ENCODE data around the gene GRB2.
"Not testable (repeated sequence)": the region's sequence is repeated elsewhere in the genome, so short reads cannot be mapped to it uniquely, and the experiment has no call there.

GRB2 gene

GRCh38 chr17:75348386-75349012 lies 57.0 kb downstream of the GRB2 start:
- no peak for DNase-seq

GRCh38 chr17:75346906-75347305 lies 58.6 kb downstream of the GRB2 start:
- no peak for DNase-seq

DNA sequence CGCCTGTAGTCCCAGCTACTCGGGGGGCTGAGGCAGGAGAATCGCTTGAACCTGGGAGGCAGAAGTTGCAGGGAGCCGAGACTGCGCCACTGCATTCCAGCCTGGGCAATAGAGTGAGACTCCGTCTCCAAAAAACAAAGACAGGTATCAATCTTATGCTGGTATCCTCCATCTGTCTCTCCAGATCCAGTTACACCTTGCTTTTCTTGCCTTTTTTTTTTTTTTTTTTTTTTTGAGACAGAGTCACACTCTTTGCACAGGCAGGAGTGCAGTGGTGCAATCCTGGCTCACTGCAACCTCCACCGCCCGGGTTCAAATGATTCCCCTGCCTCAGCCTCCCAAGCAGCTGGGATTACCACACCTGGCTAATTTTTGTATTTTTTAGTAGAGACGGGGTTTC lies 59.1 kb downstream of the GRB2 start:
- not testable (repeated sequence) for DNase-seq

DNA sequence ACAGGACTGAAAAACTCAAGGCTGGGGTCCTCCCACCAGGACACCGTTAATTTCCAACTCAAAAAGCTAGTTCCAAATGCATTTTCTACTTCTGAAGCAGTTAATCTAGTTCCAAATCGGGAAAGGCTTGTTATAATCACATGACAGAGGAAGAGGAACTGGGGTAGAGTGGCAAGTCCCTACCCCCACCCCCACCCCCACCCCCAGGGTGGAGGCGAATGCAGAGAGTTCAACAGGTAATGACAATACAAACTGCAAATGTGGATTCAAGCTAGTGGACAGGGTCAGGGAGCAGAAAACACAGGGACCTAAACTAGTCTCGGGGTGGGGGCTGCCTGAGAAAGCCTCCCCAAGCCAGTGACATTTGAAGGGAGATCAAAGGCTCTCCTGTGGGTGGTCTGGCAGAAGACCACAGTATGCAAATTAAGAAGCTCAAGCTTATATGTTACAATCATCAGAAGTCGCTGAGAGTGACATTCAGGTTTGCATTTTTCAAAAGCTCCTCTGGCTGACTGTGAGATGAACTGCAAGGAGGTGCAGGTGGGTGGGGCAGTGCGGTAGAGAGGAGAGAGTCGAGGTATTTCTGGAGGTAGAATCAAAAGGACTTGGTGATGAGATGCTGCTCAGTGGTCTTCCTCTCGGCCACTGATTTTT lies 59.8 kb downstream of the GRB2 start:
- no peak for DNase-seq

GRCh38 chr17:75344666-75345065 lies 60.8 kb downstream of the GRB2 start:
- no peak for DNase-seq

DNA sequence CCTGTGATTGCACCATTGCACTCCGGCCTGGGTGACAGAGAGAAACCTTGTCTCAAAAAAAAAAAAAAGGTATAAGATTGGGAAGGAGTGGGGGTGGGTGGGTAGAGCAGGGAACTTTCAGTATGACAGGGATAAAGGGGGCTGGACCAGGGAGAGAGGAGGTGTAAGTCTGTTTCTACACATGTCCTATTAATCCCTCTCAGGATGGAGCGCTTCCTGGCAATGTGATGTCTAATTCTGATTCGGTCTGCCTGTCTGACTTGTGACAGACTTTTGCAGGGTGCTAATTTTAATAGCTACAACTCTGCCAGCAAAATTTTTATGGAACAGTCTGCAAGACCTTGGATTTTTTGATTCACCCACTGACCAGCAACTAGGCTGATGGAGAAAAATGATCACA lies 62.5 kb downstream of the GRB2 start:
- no peak for DNase-seq

GRCh38 chr17:75341784-75342486 lies 63.5 kb downstream of the GRB2 start:
- no peak for DNase-seq

DNA sequence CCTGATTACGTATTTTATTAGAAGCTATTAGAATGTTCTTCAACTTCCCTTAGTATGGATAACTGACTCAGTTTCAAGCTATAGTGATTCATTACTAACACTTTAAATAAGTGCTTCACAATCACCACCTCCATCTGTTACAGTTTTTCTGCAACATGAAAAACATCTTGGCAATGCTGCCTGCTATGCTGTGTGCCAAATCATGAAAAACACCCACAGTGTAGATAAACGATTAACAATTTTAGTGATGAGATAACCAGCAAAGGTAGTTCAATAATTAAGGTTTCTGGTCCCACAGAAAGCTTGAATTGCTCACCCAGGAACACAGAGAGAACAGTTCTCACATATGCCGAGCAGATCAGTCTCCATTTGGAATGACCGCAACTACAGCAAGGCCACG lies 64.8 kb downstream of the GRB2 start:
- DNase-seq: no peak

DNA sequence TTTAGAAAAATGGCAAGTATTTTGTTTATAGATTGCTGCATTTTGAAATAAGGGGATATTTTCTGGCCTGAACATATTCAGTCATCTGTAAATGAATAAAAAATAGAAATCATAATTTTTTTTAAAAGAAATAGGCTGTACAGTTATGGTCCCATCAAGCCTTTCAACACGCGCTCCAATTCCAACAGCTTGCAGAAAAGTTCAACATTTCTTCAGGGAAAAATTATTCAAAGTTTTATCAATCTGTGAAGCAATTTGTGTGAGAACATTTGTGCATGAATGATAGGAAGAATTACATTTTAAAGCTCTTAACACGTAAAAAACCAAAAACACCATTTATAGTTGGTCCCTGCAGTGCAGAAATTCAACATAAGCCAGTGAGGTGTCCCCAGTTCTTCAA lies 65.5 kb downstream of the GRB2 start:
- no peak for DNase-seq

DNA sequence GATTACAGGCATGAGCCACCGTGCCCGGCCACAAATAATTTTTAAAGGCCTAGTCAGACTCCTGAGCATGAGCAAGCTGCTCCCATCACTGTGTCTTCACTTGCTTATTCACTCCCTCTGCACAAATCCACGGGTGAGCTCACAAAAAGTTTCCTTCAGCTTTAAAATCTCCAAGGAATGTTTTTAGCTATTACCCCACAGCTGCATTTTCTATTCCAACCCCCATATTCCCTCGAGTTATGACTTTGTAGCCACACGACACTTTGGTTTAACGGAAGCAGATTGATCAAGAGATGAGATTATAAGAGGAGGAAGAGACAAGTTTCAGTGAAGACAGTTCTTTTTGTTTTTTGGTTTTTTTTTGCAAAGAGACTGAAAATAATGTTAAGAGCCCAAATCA lies 67.1 kb downstream of the GRB2 start:
- peak; percentile 57 for DNase-seq

GRCh38 chr17:75335315-75335714 lies 70.2 kb downstream of the GRB2 start:
- DNase-seq: no peak

- no peak for DNase-seq
These were observed 70.8 kb downstream of the GRB2 start for GRCh38 chr17:75334723-75335122.

- DNase-seq: no peak
These were observed 73.8 kb downstream of the GRB2 start for GRCh38 chr17:75331671-75332070.

- DNase-seq: no peak
These were observed 77.7 kb downstream of the GRB2 start for GRCh38 chr17:75327757-75328156.

DNA sequence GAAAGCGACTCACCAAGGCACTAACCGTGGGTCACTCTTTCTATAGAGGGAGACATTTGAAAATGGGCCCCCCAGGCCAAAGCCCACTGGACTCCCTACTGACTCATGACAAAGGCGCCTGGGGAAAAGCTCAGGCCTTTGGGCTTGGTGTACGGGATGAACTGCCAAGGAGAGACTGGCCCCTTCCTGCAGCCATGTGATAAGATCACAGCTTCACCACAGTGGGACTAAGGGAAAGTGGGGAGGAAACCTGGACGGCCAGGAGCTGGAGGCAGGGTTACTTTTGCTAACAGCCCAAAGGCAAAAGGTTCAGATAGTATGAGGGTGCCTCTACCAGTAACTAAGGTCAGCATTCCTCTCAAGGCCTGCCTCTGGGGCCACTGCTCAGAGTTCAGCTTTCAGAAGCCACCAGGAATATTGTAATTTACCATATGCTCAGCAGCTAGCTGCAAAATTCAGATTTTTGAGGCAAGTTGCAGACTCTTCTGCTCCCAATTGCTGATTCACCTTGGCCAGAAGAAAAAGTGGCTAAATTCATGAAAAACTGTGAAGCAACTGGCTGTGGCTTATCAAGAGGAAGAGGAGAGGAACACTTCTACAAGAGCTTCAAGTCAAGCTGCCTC lies 79.1 kb downstream of the GRB2 start:
- DNase-seq: peak; percentile 70

DNA sequence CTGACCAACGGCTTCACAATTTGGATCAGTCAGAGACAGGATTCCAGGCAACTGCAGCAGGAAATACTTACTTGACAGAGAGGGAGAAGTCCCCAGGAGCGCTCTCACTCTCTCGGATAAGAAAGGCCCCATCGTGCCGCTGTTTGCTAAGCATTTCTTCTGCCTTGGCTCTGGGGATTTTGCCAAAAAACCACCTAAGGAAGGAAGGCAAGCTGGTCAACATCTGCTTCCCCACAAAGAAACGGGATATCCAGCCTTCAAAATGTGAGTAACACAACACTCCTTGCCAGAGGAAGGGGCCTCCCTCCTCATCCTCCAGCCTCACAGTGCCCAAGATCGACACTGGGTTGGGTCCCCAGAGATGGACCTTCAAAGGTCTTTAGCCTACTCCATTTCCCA lies 79.7 kb downstream of the GRB2 start:
- peak; percentile 76 for DNase-seq

DNA sequence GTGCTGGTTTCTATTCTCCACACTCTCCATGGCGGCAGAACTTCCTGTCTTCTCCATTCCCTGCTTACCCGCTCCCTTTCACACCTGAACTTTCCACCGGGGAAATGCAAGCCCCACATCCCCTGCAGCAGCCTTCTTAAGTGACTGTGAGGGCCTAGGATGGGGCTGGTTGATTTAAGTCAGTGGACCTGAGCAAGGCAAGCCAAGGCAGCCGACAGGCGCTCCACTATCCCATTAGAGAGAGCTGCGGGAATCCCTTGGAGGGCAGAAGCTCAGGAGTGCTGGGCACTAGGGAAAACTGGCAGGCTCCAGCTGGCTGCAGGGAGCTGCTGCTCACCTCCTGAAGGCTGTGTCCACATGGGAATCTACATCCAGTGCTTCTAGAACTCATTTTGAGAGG lies 80.1 kb downstream of the GRB2 start:
- no peak for DNase-seq

GRCh38 chr17:75321506-75321905 lies 84.0 kb downstream of the GRB2 start:
- no peak for DNase-seq

DNA sequence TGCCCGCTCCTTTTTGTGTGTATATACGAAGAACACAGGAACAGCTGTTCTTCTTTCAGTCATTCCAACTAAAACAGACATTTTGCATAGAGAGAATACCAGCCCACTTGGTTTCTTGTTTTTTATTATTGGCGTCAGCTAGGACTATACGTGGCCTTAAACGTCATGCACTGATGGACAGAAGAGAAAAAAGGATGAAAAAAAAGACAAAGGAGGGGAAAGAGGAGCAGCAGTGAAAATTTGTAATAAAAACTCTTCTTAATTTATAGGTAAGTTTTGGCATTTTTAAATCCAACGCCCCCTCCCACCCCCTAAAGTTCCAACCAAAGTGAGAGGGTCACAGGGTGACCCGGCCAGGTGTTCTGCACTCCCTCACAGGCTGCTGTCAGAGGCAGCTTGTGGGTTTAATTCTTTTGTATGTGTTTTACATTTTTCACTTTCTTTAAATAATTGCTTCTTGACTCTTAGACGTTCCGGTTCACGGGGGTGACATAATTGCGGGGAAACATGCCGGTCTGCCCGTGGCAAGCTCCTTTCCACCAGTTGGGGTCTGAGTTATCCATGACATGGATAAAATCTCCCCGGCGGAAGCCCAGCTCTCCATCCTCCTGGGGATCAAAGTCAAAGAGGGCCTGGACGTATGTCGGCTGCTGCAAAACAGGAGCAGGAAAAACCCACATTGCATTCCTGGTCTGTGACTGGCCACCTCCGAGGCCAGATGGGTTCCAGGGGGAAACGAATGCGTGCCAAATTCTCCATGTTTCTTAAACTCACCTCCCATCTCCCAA lies 85.4 kb downstream of the GRB2 start:
- DNase-seq: peak; percentile 83

DNA sequence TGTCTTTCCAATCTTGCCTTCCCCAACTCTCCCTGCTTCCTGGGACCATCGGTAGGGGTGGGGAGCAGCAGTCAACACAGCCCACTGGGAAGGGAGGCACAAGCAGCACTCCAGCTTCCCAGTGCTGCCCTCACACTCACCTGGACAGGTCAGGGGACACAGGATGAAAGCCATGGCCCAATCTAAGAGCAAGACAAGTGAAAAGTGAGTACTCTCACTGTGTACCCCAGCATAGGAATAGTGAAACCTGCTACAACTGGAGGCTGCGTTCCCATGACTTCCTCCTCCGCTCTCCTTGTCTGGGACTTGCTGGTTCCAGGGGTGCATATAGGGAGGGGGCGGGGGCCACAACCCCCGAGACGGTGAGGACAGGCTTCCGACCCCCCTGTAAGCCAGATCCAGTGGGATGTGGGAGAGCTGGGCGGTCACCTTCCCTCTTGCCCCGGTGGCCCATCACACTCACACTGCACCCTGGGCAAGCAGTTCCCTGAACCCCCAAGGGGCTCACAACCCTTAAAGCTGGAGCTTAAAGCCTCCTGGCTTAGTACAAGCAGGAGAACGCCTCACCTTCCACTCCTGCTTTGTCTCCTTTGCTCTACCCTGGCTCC lies 86.8 kb downstream of the GRB2 start:
- no peak for DNase-seq

GRCh38 chr17:75318211-75318610 lies 87.3 kb downstream of the GRB2 start:
- no peak for DNase-seq

GRCh38 chr17:75317671-75318070 lies 87.8 kb downstream of the GRB2 start:
- DNase-seq: no peak

DNA sequence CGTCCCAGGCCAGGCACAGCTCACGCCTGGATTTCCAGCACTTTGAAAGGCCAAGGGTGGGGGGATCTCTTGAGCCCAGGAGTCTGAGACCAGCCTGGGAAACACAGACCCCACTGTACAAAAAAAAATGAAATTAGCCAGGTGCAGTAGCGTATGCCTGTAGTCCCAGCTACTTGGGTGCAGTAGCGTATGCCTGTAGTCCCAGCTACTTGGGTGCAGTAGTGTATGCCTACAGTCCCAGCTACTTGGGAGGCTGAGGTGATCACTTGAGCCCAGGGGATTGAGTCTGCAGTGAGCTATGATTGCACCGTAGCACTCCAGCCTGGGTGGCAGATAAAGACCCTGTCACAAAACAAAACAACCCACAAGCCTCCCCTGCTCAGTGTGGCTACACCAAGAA lies 89.2 kb downstream of the GRB2 start:
- no peak for DNase-seq

All from fibroblast of skin of right biceps (primary cell).